GM10266 (cell line): ENCODE measurements around the gene ZGRF1.

Experiments used
- DNase-seq: peaks from one replicate; pipeline ENCODE4 v3.0.0; 2012; ENCODE audit errors: extremely low spot score
- CTCF ChIP-seq: IDR thresholded peaks from 2 replicates; pipeline ENCODE4 v1.5.1; 2012; ENCODE audit warnings: mild to moderate bottlenecking, low read depth; ENCODE audit not compliant: control insufficient read depth, insufficient read depth; ENCODE audit errors: missing control alignments

Gene ZGRF1

GRCh38 chr4:112518675-112519074 is 118.0 kb downstream of the ZGRF1 start:
- TF ChIP-seq CTCF: no peak
- DNase-seq: peak; percentile 10

- peak; percentile 37 for DNase-seq
- TF ChIP-seq CTCF: no peak
Observed at GRCh38 chr4:112517911-112518310, 118.8 kb downstream of the ZGRF1 start.

- peak; percentile 50 for TF ChIP-seq CTCF
- DNase-seq: peak; percentile 76
Observed at GRCh38 chr4:112517067-112517634, 119.6 kb downstream of the ZGRF1 start.

GRCh38 chr4:112516471-112517066 is 120.1 kb downstream of the ZGRF1 start:
- peak; percentile 83 for DNase-seq
- TF ChIP-seq CTCF: no peak

GRCh38 chr4:112516066-112516470 is 120.6 kb downstream of the ZGRF1 start, which contains the start of gene NEUROG2:
Gene NEUROG2 (minus strand): TSS chr4:112516180. CDS start chr4:112515475, 705 bp downstream.
- TF ChIP-seq CTCF: no peak
- no peak for DNase-seq

GRCh38 chr4:112515198-112516065 is 121.3 kb downstream of the ZGRF1 start:
- DNase-seq: peak; percentile 80
- peak; percentile 5 for TF ChIP-seq CTCF

GRCh38 chr4:112514647-112515197 is 122.0 kb downstream of the ZGRF1 start:
- TF ChIP-seq CTCF: peak; percentile 31
- DNase-seq: peak; percentile 44
